ENCODE measurements around the gene PSMB7.

PSMB7 gene

DNA sequence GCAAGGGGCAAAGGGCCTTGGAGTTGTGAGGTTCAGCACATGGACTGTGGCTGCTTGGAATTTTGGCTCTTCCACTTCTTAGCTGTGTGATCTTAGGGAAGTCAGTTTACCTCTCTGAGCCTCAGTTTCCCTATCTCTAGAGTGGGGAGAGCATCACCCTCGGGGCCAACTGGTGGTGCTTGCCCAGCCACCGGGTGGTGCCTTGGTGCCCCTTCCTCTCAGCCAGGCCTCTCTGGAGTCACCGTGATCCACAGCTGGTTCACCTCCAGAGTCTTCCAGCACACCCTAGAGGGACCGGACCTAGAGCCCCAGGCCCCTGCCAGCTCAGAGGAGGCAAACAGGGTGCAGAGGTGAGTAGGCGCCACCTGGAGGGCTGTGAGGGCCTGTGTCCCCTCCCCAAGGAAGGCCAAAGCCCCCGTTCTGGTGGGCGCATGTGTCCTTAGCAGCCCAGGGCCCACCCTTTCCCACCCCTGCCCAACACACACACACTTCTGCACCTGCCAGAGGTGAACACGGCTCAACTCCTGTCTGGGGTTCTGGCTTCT is 42.7 kb upstream of the PSMB7 start:
- TF ChIP-seq ZBTB48 (tag by site-specific recombination; IDR thresholded peaks at IDR 0.05) = no peak
- no peak for TF ChIP-seq ZNF777 (tag by site-specific recombination; IDR thresholded peaks at IDR 0.05; ENCODE audit: borderline replicate concordance)
- no peak for TF ChIP-seq ZNF623 (tag by site-specific recombination; IDR thresholded peaks at IDR 0.05)
- TF ChIP-seq, protein P1, sequence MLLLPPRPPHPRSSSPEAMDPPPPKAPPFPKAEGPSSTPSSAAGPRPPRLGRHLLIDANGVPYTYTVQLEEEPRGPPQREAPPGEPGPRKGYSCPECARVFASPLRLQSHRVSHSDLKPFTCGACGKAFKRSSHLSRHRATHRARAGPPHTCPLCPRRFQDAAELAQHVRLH (tag by site-specific recombination; IDR thresholded peaks at IDR 0.05) = no peak
- no peak for TF ChIP-seq ZNF621 (tag by site-specific recombination; IDR thresholded peaks at IDR 0.05)
- TF ChIP-seq ZNF140 (tag by site-specific recombination; IDR thresholded peaks at IDR 0.05) = no peak
- Histone ChIP-seq H3K4me3 (ENCODE audit: low read depth, low read length) (no peak overlapping the region), H3K4me1 (ENCODE audit: control insufficient read depth, insufficient read depth, low read length) (no peaks in the 10 kb centered on the region), H3K9me3 (ENCODE audit: control insufficient read depth, insufficient read depth, low read depth, low read length) (no peaks in the 10 kb centered on the region), H3K36me3 (ENCODE audit: control insufficient read depth in 2 of 2, insufficient read depth in 1 of 2, low read length in 2 of 2) (no peaks in the 10 kb centered on the region), H3K27ac (ENCODE audit: extremely low read depth, low read depth, low read length) (no peak overlapping the region)
- POLR2A ChIA-PET = no interaction called here
- CTCF ChIA-PET = interaction anchor here (0.6 to 1.2 kb wide), 3 partner anchors 39 to 94 kb away, joined by 3 read pairs; no protein-coding TSS in a partner anchor

GRCh38 chr9:124457079-124457886 is 42.0 kb upstream of the PSMB7 start:
- Histone ChIP-seq H3K36me3 (ENCODE audit: control insufficient read depth in 2 of 2, insufficient read depth in 1 of 2, low read length in 2 of 2) (no peaks in the 10 kb centered on the region), H3K27ac (ENCODE audit: extremely low read depth, low read depth, low read length) (no peak overlapping the region), H3K9me3 (ENCODE audit: control insufficient read depth, insufficient read depth, low read depth, low read length) (no peaks in the 10 kb centered on the region), H3K4me1 (ENCODE audit: control insufficient read depth, insufficient read depth, low read length) (no peaks in the 10 kb centered on the region), H3K4me3 (ENCODE audit: low read depth, low read length) (no peak overlapping the region)
- ChIA-PET CTCF (interaction anchor here (0.6 to 1.2 kb wide), 4 partner anchors 10 to 331 kb away, joined by 3 to 4 read pairs (median 3); no protein-coding TSS in a partner anchor), POLR2A (no interaction called here)
- TF ChIP-seq, protein P1 (tag by site-specific recombination; IDR thresholded peaks at IDR 0.05) = no peak
- no peak for TF ChIP-seq REPIN1 (tag by site-specific recombination; IDR thresholded peaks at IDR 0.05; ENCODE audit: low read depth)
- TF ChIP-seq ZNF561 (tag by site-specific recombination; IDR thresholded peaks at IDR 0.05; ENCODE audit: borderline replicate concordance) = no peak
- TF ChIP-seq ZSCAN30 (tag by site-specific recombination; IDR thresholded peaks at IDR 0.05) = no peak
- TF ChIP-seq PRDM10 (tag by site-specific recombination; IDR thresholded peaks at IDR 0.05) = no peak
- TF ChIP-seq ZNF16 (tag by site-specific recombination; IDR thresholded peaks at IDR 0.05; ENCODE audit: low read depth) = no peak
- TF ChIP-seq ZNF292 (tag by site-specific recombination; IDR thresholded peaks at IDR 0.05; ENCODE audit: borderline replicate concordance, low read depth) = no peak
- no peak for TF ChIP-seq ZNF610 (tag by site-specific recombination; IDR thresholded peaks at IDR 0.05; ENCODE audit: borderline replicate concordance)
- TF ChIP-seq ZNF626 (tag by site-specific recombination; IDR thresholded peaks at IDR 0.05) = no peak
- no peak for TF ChIP-seq ZBTB48 (tag by site-specific recombination; IDR thresholded peaks at IDR 0.05)
- TF ChIP-seq OVOL3 (tag by site-specific recombination; IDR thresholded peaks at IDR 0.05) = no peak
- TF ChIP-seq ZBTB6 (tag by site-specific recombination; IDR thresholded peaks at IDR 0.05) = no peak
- TF ChIP-seq ZNF510 (tag by site-specific recombination; IDR thresholded peaks at IDR 0.05; ENCODE audit: insufficient replicate concordance) = no peak
- TF ChIP-seq ZNF830 (tag by site-specific recombination; IDR thresholded peaks at IDR 0.05; ENCODE audit: low read depth) = no peak
- no peak for TF ChIP-seq CTCF (tag by site-specific recombination; IDR thresholded peaks at IDR 0.05)
- TF ChIP-seq ZNF521 (tag by site-specific recombination; IDR thresholded peaks at IDR 0.05) = no peak
- no peak for TF ChIP-seq ZSCAN5A (tag by site-specific recombination; IDR thresholded peaks at IDR 0.05)

Data from HEK293 (cell line).